ENCODE measurements around the gene ANAPC13. TPM values are rescaled to one million over a fixed set of nuclear protein-coding genes. Genes with fewer than 3 reads are reported as not detected.

ANAPC13 gene
- polyA plus RNA-seq, 1 of the 3 experiments (the other 2 are of a cell fraction): 63.5 TPM

DNA sequence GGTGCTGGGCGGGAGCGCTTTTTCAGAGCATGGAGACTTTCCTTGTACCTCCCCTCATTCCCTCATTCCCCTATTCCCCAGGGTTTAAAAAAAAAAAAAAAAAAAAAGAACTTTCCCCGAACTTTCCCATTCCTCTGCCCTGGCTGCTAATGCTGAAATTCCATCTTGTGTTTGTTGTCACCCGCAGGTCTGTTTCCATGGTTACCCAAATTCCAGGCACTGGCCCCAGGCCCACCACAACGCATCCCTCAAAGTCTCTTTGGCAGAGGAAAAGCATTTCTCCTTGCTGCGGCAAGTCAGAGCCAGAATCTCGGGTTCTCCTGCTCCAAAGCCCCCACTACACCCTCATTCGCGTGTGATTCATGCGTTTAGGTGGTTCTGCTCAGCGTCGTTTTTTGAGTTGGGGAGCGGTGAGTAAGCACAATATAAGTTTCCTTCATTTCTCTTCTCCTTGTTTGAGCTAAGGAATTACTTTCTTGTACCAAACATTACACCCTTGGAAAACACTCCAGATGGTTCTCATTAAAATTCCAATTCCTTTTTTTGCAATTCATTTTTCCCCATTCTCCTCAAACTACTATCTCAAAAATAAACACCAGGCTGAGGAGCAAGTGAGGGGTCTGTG, 21.6 kb downstream of the ANAPC13 start (continued):
- TF ChIP-seq TEAD4 (IDR thresholded peaks at IDR 0.05; ENCODE audit: borderline replicate concordance, insufficient read depth) (peak; percentile 94), NFIC (IDR thresholded peaks at IDR 0.05; ENCODE audit: borderline replicate concordance) (peak; percentile 94), FOXJ3 (CRISPR knock-in tag; IDR thresholded peaks at IDR 0.05) (no peak), FOXM1 (IDR thresholded peaks at IDR 0.05; ENCODE audit: low read depth) (peak; percentile 89; the same call in 1 of the 2 replicates), POLR2AphosphoS5 (IDR thresholded peaks at IDR 0.05; ENCODE audit: low read depth, low read length) (peak; percentile 68), ELF1 (IDR thresholded peaks at IDR 0.05) (no peak), SIN3A (IDR thresholded peaks at IDR 0.05; ENCODE audit: borderline replicate concordance, low read depth, low read length) (peak; percentile 64; the same call in 1 of the 2 replicates), MEF2A (IDR thresholded peaks at IDR 0.05; ENCODE audit: borderline replicate concordance, low read depth) (0 out of 2 replicates have a peak, but pooled peaks have one; percentile 13), GATA2 (CRISPR knock-in tag; IDR thresholded peaks at IDR 0.05) (no peak), YY1 (IDR thresholded peaks at IDR 0.05; ENCODE audit: low read depth) (0 out of 2 replicates have a peak, but pooled peaks have one; percentile 26), CHD2 (IDR thresholded peaks at IDR 0.05; ENCODE audit: low read length, partially characterized antibody) (no peak), RXRA (IDR thresholded peaks at IDR 0.05; ENCODE audit: borderline replicate concordance, low read depth) (peak; percentile 83), JUND (IDR thresholded peaks at IDR 0.05) (peak; percentile 84)
- TF ChIP-seq, protein P1, sequence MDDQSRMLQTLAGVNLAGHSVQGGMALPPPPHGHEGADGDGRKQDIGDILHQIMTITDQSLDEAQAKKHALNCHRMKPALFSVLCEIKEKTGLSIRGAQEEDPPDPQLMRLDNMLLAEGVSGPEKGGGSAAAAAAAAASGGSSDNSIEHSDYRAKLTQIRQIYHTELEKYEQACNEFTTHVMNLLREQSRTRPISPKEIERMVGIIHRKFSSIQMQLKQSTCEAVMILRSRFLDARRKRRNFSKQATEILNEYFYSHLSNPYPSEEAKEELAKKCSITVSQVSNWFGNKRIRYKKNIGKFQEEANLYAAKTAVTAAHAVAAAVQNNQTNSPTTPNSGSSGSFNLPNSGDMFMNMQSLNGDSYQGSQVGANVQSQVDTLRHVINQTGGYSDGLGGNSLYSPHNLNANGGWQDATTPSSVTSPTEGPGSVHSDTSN (IDR thresholded peaks at IDR 0.05): peak; percentile 92
- TF ChIP-seq, protein P2, sequence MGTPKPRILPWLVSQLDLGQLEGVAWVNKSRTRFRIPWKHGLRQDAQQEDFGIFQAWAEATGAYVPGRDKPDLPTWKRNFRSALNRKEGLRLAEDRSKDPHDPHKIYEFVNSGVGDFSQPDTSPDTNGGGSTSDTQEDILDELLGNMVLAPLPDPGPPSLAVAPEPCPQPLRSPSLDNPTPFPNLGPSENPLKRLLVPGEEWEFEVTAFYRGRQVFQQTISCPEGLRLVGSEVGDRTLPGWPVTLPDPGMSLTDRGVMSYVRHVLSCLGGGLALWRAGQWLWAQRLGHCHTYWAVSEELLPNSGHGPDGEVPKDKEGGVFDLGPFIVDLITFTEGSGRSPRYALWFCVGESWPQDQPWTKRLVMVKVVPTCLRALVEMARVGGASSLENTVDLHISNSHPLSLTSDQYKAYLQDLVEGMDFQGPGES (IDR thresholded peaks at IDR 0.05; ENCODE audit: low read depth, low read length): no peak

DNA sequence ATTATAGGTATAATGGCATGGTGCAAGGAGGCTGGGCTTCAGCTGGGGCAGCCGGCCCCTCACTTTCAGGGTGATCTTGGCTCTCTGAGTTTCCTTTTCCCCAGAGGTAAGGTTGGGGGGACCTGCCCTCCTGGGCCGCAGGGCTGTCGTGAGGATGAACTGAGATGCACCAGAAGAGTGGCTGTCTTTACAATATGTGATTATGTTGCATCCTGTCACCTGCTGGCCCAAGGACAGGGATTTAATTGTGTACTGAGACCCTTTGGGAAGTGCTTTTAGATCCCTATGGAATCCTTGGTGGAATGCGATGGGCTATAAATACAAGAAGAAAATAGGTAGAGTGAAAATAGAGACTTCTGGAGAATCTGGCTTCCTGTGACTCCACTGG, 22.1 kb downstream of the ANAPC13 start:
- peaks cover 49% of the 10 kb centered on the region for H3F3A ChIP-seq (replicated peaks; ENCODE audit: insufficient read depth)
- H3K36me3 ChIP-seq (replicated peaks in 1 of 2; ENCODE audit: control insufficient read depth in 1 of 2, insufficient read depth in 2 of 2, low read length in 1 of 2): no peaks in the 10 kb centered on the region
- peaks cover 6 to 32% of the 10 kb centered on the region in 2 experiments; a peak in 3 of 4 replicates for H3K4me1 ChIP-seq (ENCODE audit: control insufficient read depth in 1 of 2, insufficient read depth in 2 of 2, low read depth in 1 of 2, low read length in 1 of 2)
- no peaks in the 10 kb centered on the region for H4K20me1 ChIP-seq (ENCODE audit: insufficient read depth)
- ChIA-PET POLR2A (no interaction called here), CTCF (interaction anchor here (2.2 kb wide), 1 partner anchor 9 kb away, joined by 12 read pairs; no protein-coding TSS in a partner anchor)
- no peak for DNase-seq
- H3K9me3 ChIP-seq: no peaks in the 10 kb centered on the region
- no peaks in the 10 kb centered on the region for H3K79me2 ChIP-seq (ENCODE audit: insufficient read depth)
- no peaks in the 10 kb centered on the region for H3K27me3 ChIP-seq (ENCODE audit: insufficient read depth)
- no peaks in the 10 kb centered on the region for H3K9me2 ChIP-seq
- peak overlapping the region; percentile 76 for H3K4me2 ChIP-seq
- H2AFZ ChIP-seq (ENCODE audit: low read depth): 0 out of 2 replicates have a peak overlapping the region, but pooled peaks have one; percentile 42
- H3K9ac ChIP-seq: peak overlapping the region; percentile 90
- TF ChIP-seq TCF12 (IDR thresholded peaks at IDR 0.05) (no peak), GATA2 (CRISPR knock-in tag; IDR thresholded peaks at IDR 0.05) (no peak), FOXJ3 (CRISPR knock-in tag; IDR thresholded peaks at IDR 0.05) (no peak), EP300 (IDR thresholded peaks at IDR 0.05; ENCODE audit: borderline replicate concordance in 1 of 2, low read depth in 1 of 2, low read length in 1 of 2) (no peak), NFIC (IDR thresholded peaks at IDR 0.05; ENCODE audit: borderline replicate concordance) (no peak)
- peak overlapping the region in 1 of 2 experiments; percentile 9; a peak in 1 of 4 replicates for H3K4me3 ChIP-seq (ENCODE audit: low read depth in 2 of 2, low read length in 1 of 2)
- 95% methylated on average over 3 of the region's 4 CpGs for WGBS (ENCODE audit: low lambda C conversion rate)
- peak overlapping the region; percentile 77 to 100 for H3K27ac ChIP-seq (ENCODE audit: low read depth in 2 of 2, low read length in 1 of 2)
